Neural cell (in vitro differentiated cells): ENCODE data around the gene SEC11C. TPM values are rescaled to one million over a fixed set of nuclear protein-coding genes. Genes with fewer than 3 reads are reported as not detected.

Source experiments
- H2AFZ ChIP-seq: fragments of 200-600, 300-800 bp; sonication (generic), shearing (Covaris generic); 2 replicates; pipeline ENCODE4 v1.6.0; 2014; ENCODE audit warnings: low read depth, mild to moderate bottlenecking, antibody characterized with exemption, low read length, moderate library complexity
- H3F3A ChIP-seq: fragments of 200-600 bp; shearing (Covaris generic); 2 replicates; pipeline ENCODE4 v1.6.1; 2016; ENCODE audit warnings: mild to moderate bottlenecking, moderate library complexity, mixed read lengths, antibody characterized with exemption, low read length; ENCODE audit not compliant: insufficient read depth, poor library complexity, severe bottlenecking
- H3K27ac ChIP-seq: fragments of 200-600, 300-800 bp; sonication (generic), shearing (Covaris generic); 2 replicates; pipeline ENCODE4 v1.5.1; 2014; ENCODE audit warnings: mild to moderate bottlenecking, low read length, moderate library complexity
- H3K27me3 ChIP-seq: fragments of 300-800, 200-600 bp; sonication (generic), shearing (Covaris generic); 2 replicates; pipeline ENCODE4 v1.6.0; 2014; ENCODE audit warnings: mild to moderate bottlenecking, low read depth, low read length, moderate library complexity; ENCODE audit not compliant: insufficient read depth
- H3K36me3 ChIP-seq: fragments of 300-800, 200-600 bp; sonication (generic), shearing (Covaris generic); 2 replicates; pipeline ENCODE4 v1.5.1; 2014; ENCODE audit warnings: mild to moderate bottlenecking, antibody characterized with exemption, low read length, moderate library complexity; ENCODE audit not compliant: insufficient read depth
- H3K4me2 ChIP-seq: fragments of 300-800, 200-600 bp; sonication (generic), shearing (Covaris generic); 2 replicates; pipeline ENCODE4 v1.6.0; 2014; ENCODE audit warnings: mild to moderate bottlenecking, low read length
- H3K4me3 ChIP-seq: fragments of 300-800, 200-600 bp; sonication (generic), shearing (Covaris generic); 2 replicates; pipeline ENCODE4 v1.5.1; 2014; ENCODE audit warnings: mild to moderate bottlenecking, low read length, moderate library complexity
- H3K79me2 ChIP-seq: fragments of 200-600 bp; shearing (Covaris generic); replicated peaks from 2 replicates; pipeline ENCODE4 v1.6.0; 2014; ENCODE audit warnings: mild to moderate bottlenecking, low read length, moderate library complexity; ENCODE audit not compliant: insufficient read depth
- H3K9ac ChIP-seq: fragments of 300-800, 200-600 bp; sonication (generic), shearing (Covaris generic); 2 replicates; pipeline ENCODE4 v1.6.1; 2016; ENCODE audit warnings: mild to moderate bottlenecking, low read length, mixed read lengths
- H3K9me2 ChIP-seq: fragments of 200-600 bp; shearing (Covaris generic); 2 replicates; pipeline ENCODE4 v1.6.1; 2016; ENCODE audit warnings: mild to moderate bottlenecking, low read length, mixed read lengths; ENCODE audit not compliant: insufficient read depth
- H3K9me3 ChIP-seq: fragments of 200-600, 300-800 bp; sonication (generic), shearing (Covaris generic); 2 replicates; pipeline ENCODE4 v1.6.1; 2016; ENCODE audit warnings: mild to moderate bottlenecking, mixed run types, low read length, moderate library complexity, mixed read lengths
- H4K20me1 ChIP-seq: fragments of 200-600 bp; shearing (Covaris generic); 2 replicates; pipeline ENCODE4 v1.6.1; 2016; ENCODE audit warnings: mild to moderate bottlenecking, mixed run types; ENCODE audit not compliant: insufficient read depth
- CTCF ChIP-seq: fragments of 450-650 bp; IDR thresholded peaks from 2 replicates; pipeline ENCODE4 v1.5.1; 2014; ENCODE audit warnings: antibody characterized with exemption, mild to moderate bottlenecking, moderate library complexity; ENCODE audit not compliant: poor library complexity, severe bottlenecking
- EP300 ChIP-seq: fragments of 450-650 bp; conservative IDR thresholded peaks from 2 replicates; pipeline ENCODE4 v1.6.1; 2014; ENCODE audit warnings: antibody characterized with exemption, mild to moderate bottlenecking, moderate library complexity; ENCODE audit not compliant: poor library complexity, severe bottlenecking
- EZH2 ChIP-seq: fragments of 200-600, 300-800 bp; shearing (Covaris generic), sonication (generic); IDR thresholded peaks from 2 replicates; pipeline ENCODE4 v1.6.1; 2014; ENCODE audit warnings: antibody characterized with exemption, low read length, borderline replicate concordance, mild to moderate bottlenecking; ENCODE audit not compliant: insufficient read depth, poor library complexity, severe bottlenecking
- MXI1 ChIP-seq: fragments of 450-650 bp; conservative IDR thresholded peaks from 2 replicates; pipeline ENCODE4 v1.6.1; 2014; ENCODE audit warnings: antibody characterized with exemption, mild to moderate bottlenecking; ENCODE audit not compliant: poor library complexity, severe bottlenecking
- POLR2AphosphoS5 ChIP-seq: IDR thresholded peaks from 2 replicates; pipeline ENCODE4 v1.6.1; 2012
- RAD21 ChIP-seq: fragments of 450-650 bp; conservative IDR thresholded peaks from 2 replicates; pipeline ENCODE4 v1.6.1; 2014; ENCODE audit warnings: antibody characterized with exemption, mild to moderate bottlenecking, moderate library complexity
- REST ChIP-seq: IDR thresholded peaks from 2 replicates; pipeline ENCODE4 v1.6.1; 2012; ENCODE audit warnings: borderline replicate concordance
- SMC3 ChIP-seq: fragments of 450-650 bp; conservative IDR thresholded peaks from 2 replicates; pipeline ENCODE4 v1.6.1; 2014; ENCODE audit warnings: antibody characterized with exemption, mild to moderate bottlenecking, moderate library complexity; ENCODE audit not compliant: poor library complexity
- TAF1 ChIP-seq: IDR thresholded peaks from 2 replicates; pipeline ENCODE4 v1.6.1; 2012; ENCODE audit warnings: low read depth
- polyA plus RNA-seq: library from polyadenylated mRNA; depleted of rRNA; stranded (reverse); fragments of >200 nt; gene quantifications from 2 replicates; pipeline ENCODE4 v1.2.3, GENCODE V29; 2014

The SEC11C gene
- polyA plus RNA-seq, 1 donor from 2014 or later, result 211 TPM

GRCh38 chr18:59156316-59156715 lies 16.6 kb downstream of the SEC11C start:
- Histone ChIP-seq H3K9me2 (no peaks in the 10 kb centered on the region), H4K20me1 (no peaks in the 10 kb centered on the region), H3K4me2 (no peak overlapping the region), H3K9ac (no peak overlapping the region), H3K27ac (no peak overlapping the region), H2AFZ (no peak overlapping the region), H3F3A (no peaks in the 10 kb centered on the region), H3K4me3 (no peak overlapping the region), H3K36me3 (peaks cover 10% of the 10 kb centered on the region), H3K79me2 (no peaks in the 10 kb centered on the region), H3K9me3 (no peaks in the 10 kb centered on the region), H3K27me3 (no peaks in the 10 kb centered on the region)
- no peak for TF ChIP-seq RAD21
- no peak for TF ChIP-seq SMC3
- TF ChIP-seq MXI1, result no peak
- no peak for TF ChIP-seq REST
- TF ChIP-seq CTCF, result no peak
- TF ChIP-seq EP300, result no peak
- no peak for TF ChIP-seq TAF1
- no peak for TF ChIP-seq POLR2AphosphoS5
- TF ChIP-seq EZH2, result no peak

GRCh38 chr18:59159265-59159664 lies 19.6 kb downstream of the SEC11C start:
- TF ChIP-seq POLR2AphosphoS5 (no peak), EZH2 (no peak), SMC3 (no peak), RAD21 (no peak), TAF1 (no peak)

GRCh38 chr18:59159986-59160385 lies 20.3 kb downstream of the SEC11C start:
- Histone ChIP-seq H3K36me3 (peaks cover 10% of the 10 kb centered on the region), H3K9me2 (no peaks in the 10 kb centered on the region), H2AFZ (no peak overlapping the region), H4K20me1 (no peaks in the 10 kb centered on the region), H3K4me3 (no peak overlapping the region), H3K27ac (no peak overlapping the region), H3K27me3 (no peaks in the 10 kb centered on the region), H3K9ac (no peak overlapping the region), H3K4me2 (no peak overlapping the region), H3F3A (no peaks in the 10 kb centered on the region), H3K9me3 (no peaks in the 10 kb centered on the region), H3K79me2 (no peaks in the 10 kb centered on the region)
- no peak for TF ChIP-seq TAF1
- no peak for TF ChIP-seq MXI1
- no peak for TF ChIP-seq RAD21
- TF ChIP-seq EP300, result no peak
- TF ChIP-seq REST, result no peak
- no peak for TF ChIP-seq CTCF
- TF ChIP-seq EZH2, result no peak

More at GRCh38 chr18:59159265-59159664, 19.6 kb downstream of the SEC11C start:
- Histone ChIP-seq H3K4me2 (no peak overlapping the region), H3K79me2 (no peaks in the 10 kb centered on the region), H3K4me3 (no peak overlapping the region), H3F3A (no peaks in the 10 kb centered on the region), H3K27me3 (no peaks in the 10 kb centered on the region), H3K9me3 (no peaks in the 10 kb centered on the region), H2AFZ (no peak overlapping the region), H3K9me2 (no peaks in the 10 kb centered on the region), H3K27ac (no peak overlapping the region), H3K9ac (no peak overlapping the region), H3K36me3 (peaks cover 10% of the 10 kb centered on the region), H4K20me1 (no peaks in the 10 kb centered on the region)
